Measurements from ENCODE around the gene CPNE2. TPM values are rescaled to one million over a fixed set of nuclear protein-coding genes. Genes with fewer than 3 reads are reported as not detected.

CPNE2 gene
- total RNA-seq, 1 experiment from 2014 or later, result 43.4 TPM

DNA sequence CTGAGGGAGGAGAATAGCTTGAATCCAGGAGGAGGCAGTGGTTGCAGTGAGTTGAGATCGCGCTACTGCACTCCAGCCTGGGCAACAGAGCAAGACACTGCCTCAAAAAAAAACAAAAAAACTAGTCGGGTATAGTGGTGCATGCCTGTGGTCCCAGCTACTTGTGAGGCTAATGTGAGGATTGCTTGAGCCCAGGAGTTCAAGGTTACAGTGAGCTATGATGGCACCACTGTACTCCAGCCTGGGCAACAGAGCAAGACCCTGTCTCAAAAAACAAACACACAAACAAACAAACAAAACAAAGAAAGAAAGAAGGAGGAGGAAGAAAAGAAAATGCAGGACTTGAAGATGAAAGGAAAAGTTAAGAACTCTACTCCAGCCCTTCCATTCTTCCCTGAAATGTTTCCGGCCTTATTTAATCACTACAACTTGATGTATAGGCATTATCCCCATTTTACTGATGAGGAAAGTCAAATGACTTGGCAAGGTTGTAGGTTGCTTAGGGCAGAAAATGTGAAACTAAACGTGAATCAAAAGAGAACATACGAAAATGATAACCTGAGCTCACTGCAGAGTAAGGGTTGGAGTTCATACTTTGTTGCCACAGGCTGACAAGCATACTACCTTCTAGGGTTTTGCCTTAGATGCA is 63.4 kb downstream of the CPNE2 start:
- Histone ChIP-seq H3K9me3 (ENCODE audit: control insufficient read depth, insufficient read depth, low read depth, low read length) (no peaks in the 10 kb centered on the region), H3K4me1 (ENCODE audit: control insufficient read depth, insufficient read depth, low read length) (no peaks in the 10 kb centered on the region), H3K36me3 (ENCODE audit: control insufficient read depth, insufficient read depth, low read length) (peaks cover 9% of the 10 kb centered on the region; the same call in 1 of the 2 replicates), H3K27ac (ENCODE audit: low read length) (no peak overlapping the region), H3K27me3 (ENCODE audit: control insufficient read depth, insufficient read depth, low read length) (no peaks in the 10 kb centered on the region), H3K4me3 (ENCODE audit: low read depth in 2 of 2, low read length in 2 of 2) (no peak overlapping the region)
- intact Hi-C loops (cut with micrococcal nuclease; ENCODE audit: unreplicated experiment), result no loop called here
- ChIA-PET POLR2A (no interaction called here), CTCF (no interaction called here)
- TF ChIP-seq, protein P1, sequence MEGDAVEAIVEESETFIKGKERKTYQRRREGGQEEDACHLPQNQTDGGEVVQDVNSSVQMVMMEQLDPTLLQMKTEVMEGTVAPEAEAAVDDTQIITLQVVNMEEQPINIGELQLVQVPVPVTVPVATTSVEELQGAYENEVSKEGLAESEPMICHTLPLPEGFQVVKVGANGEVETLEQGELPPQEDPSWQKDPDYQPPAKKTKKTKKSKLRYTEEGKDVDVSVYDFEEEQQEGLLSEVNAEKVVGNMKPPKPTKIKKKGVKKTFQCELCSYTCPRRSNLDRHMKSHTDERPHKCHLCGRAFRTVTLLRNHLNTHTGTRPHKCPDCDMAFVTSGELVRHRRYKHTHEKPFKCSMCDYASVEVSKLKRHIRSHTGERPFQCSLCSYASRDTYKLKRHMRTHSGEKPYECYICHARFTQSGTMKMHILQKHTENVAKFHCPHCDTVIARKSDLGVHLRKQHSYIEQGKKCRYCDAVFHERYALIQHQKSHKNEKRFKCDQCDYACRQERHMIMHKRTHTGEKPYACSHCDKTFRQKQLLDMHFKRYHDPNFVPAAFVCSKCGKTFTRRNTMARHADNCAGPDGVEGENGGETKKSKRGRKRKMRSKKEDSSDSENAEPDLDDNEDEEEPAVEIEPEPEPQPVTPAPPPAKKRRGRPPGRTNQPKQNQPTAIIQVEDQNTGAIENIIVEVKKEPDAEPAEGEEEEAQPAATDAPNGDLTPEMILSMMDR (IDR thresholded peaks at IDR 0.05), result no peak
- TF ChIP-seq REST (IDR thresholded peaks at IDR 0.05; ENCODE audit: insufficient read depth in 1 of 2, low read depth in 2 of 2, low read length in 1 of 2) (no peak), POLR2AphosphoS5 (IDR thresholded peaks at IDR 0.05; ENCODE audit: low read depth, low read length) (no peak), SIN3A (IDR thresholded peaks at IDR 0.05; ENCODE audit: borderline replicate concordance, insufficient read depth, low read depth, low read length) (no peak), TCF7L2 (IDR thresholded peaks at IDR 0.05; ENCODE audit: low read depth, low read length) (no peak)
- DNase-seq (ENCODE audit: low read depth, low spot score), result no peak
- no peak for ATAC-seq
- no TSS peak for BruUV-seq (replicated peaks)
- in situ Hi-C loops (cut with HindIII; ENCODE audit: low pct_unique_long_range_greater_than_20kb, low sequenced_read_pairs), result no loop called here

- intact Hi-C loops (cut with micrococcal nuclease; ENCODE audit: unreplicated experiment) (no loop called here), in situ Hi-C loops (cut with HindIII; ENCODE audit: low pct_unique_long_range_greater_than_20kb, low sequenced_read_pairs) (no loop called here)
- H3K27ac ChIP-seq (ENCODE audit: low read length), result no peak overlapping the region
- H3K36me3 ChIP-seq (ENCODE audit: control insufficient read depth, insufficient read depth, low read length), result peaks cover 9% of the 10 kb centered on the region; the same call in 1 of the 2 replicates
- no peak for TF ChIP-seq POLR2AphosphoS5 (IDR thresholded peaks at IDR 0.05; ENCODE audit: low read depth, low read length)
- TF ChIP-seq SIN3A (IDR thresholded peaks at IDR 0.05; ENCODE audit: borderline replicate concordance, insufficient read depth, low read depth, low read length), result no peak
- TF ChIP-seq TCF7L2 (IDR thresholded peaks at IDR 0.05; ENCODE audit: low read depth, low read length), result no peak
- no peak for TF ChIP-seq REST (IDR thresholded peaks at IDR 0.05; ENCODE audit: insufficient read depth in 1 of 2, low read depth in 2 of 2, low read length in 1 of 2)
- TF ChIP-seq, protein P1 (IDR thresholded peaks at IDR 0.05), result no peak
- no peak overlapping the region for H3K4me3 ChIP-seq (ENCODE audit: low read depth in 2 of 2, low read length in 2 of 2)
- H3K4me1 ChIP-seq (ENCODE audit: control insufficient read depth, insufficient read depth, low read length), result no peaks in the 10 kb centered on the region
- DNase-seq (ENCODE audit: low read depth, low spot score) (no peak), ATAC-seq (no peak)
- no peaks in the 10 kb centered on the region for H3K27me3 ChIP-seq (ENCODE audit: control insufficient read depth, insufficient read depth, low read length)
- no peaks in the 10 kb centered on the region for H3K9me3 ChIP-seq (ENCODE audit: control insufficient read depth, insufficient read depth, low read depth, low read length)
- ChIA-PET CTCF (no interaction called here), POLR2A (no interaction called here)
- no TSS peak for BruUV-seq (replicated peaks)
Measured at GRCh38 chr16:57156351-57156703, 63.9 kb downstream of the CPNE2 start.
